Mesenchymal stem cell (in vitro differentiated cells and primary cell): ENCODE data around the gene LDB2.
A peak's percentile ranks its signal among the peaks of the same experiment; 100 is the strongest.

Experiments
- DNase-seq: peaks from one replicate; pipeline ENCODE4 v3.0.0-alpha.2; 2013
- H2AFZ ChIP-seq: one replicate; pipeline ENCODE4 v1.6.1; 2013; ENCODE audit warnings: low read depth, mild to moderate bottlenecking, control low read depth, inconsistent platforms, low read length, moderate library complexity
- H2AK5ac ChIP-seq: 2 replicates; pipeline ENCODE4 v1.6.1; 2013; ENCODE audit warnings: low read length, moderate library complexity, mild to moderate bottlenecking, inconsistent platforms; ENCODE audit not compliant: severe bottlenecking
- H2BK120ac ChIP-seq: one replicate; pipeline ENCODE4 v1.6.1; 2013; ENCODE audit warnings: low read depth, mild to moderate bottlenecking, inconsistent platforms, low read length, moderate library complexity
- H2BK12ac ChIP-seq, 2 experiments: one replicate each; pipeline ENCODE4 v1.6.1; 2013; ENCODE audit warnings: inconsistent platforms in 2 of 2, low read length in 2 of 2, mild to moderate bottlenecking in 2 of 2, moderate library complexity in 2 of 2, control low read depth in 1 of 2
- H2BK15ac ChIP-seq: one replicate; pipeline ENCODE4 v1.6.1; 2013; ENCODE audit warnings: mild to moderate bottlenecking, low read depth, inconsistent platforms; ENCODE audit not compliant: poor library complexity, severe bottlenecking
- H2BK5ac ChIP-seq: 2 replicates; pipeline ENCODE4 v1.6.1; 2013; ENCODE audit warnings: low read depth, mild to moderate bottlenecking, low read length, control low read depth, inconsistent platforms; ENCODE audit not compliant: poor library complexity, severe bottlenecking
- H3K14ac ChIP-seq, 2 experiments: one replicate each; pipeline ENCODE4 v1.6.1; 2013; ENCODE audit warnings: inconsistent platforms in 2 of 2, low read length in 2 of 2, control low read depth in 1 of 2, mild to moderate bottlenecking in 1 of 2, moderate library complexity in 1 of 2
- H3K18ac ChIP-seq, 2 experiments: one replicate each; pipeline ENCODE4 v1.6.1; 2013; ENCODE audit warnings: inconsistent platforms in 2 of 2, low read length in 2 of 2, control low read depth in 1 of 2, low read depth in 1 of 2, mild to moderate bottlenecking in 1 of 2
- H3K23ac ChIP-seq, 2 experiments: one replicate each; pipeline ENCODE4 v1.6.1; 2013; ENCODE audit warnings: inconsistent platforms in 2 of 2, low read length in 2 of 2, mild to moderate bottlenecking in 2 of 2, moderate library complexity in 2 of 2, control low read depth in 1 of 2
- H3K27ac ChIP-seq: 2 replicates; pipeline ENCODE4 v1.5.1; 2013; ENCODE audit warnings: mild to moderate bottlenecking, moderate library complexity, low read length, control low read depth, inconsistent platforms; ENCODE audit not compliant: poor library complexity, severe bottlenecking
- H3K27me3 ChIP-seq, 2 experiments: 2 replicates each; pipeline versions ENCODE4 v1.6.1 to v1.7.0; 2013; ENCODE audit warnings: low read length in 2 of 2, mild to moderate bottlenecking in 2 of 2, moderate library complexity in 2 of 2, control low read depth in 1 of 2, inconsistent platforms in 1 of 2; ENCODE audit not compliant: control insufficient read depth in 1 of 2, insufficient read depth in 1 of 2
- H3K36me3 ChIP-seq, 2 experiments: 2 replicates each; pipeline versions ENCODE4 v1.6.1 to v1.7.0; 2013; ENCODE audit warnings: low read length in 2 of 2, control low read depth in 1 of 2, inconsistent platforms in 1 of 2, low read depth in 1 of 2, mild to moderate bottlenecking in 1 of 2; ENCODE audit not compliant: insufficient read depth in 2 of 2, control insufficient read depth in 1 of 2
- H3K4ac ChIP-seq, 2 experiments: one replicate each; pipeline ENCODE4 v1.6.1; 2013; ENCODE audit warnings: inconsistent platforms in 2 of 2, low read length in 2 of 2, mild to moderate bottlenecking in 2 of 2, moderate library complexity in 2 of 2, control low read depth in 1 of 2, low read depth in 1 of 2
- H3K4me1 ChIP-seq: 2 replicates; pipeline ENCODE4 v1.6.1; 2013; ENCODE audit warnings: low read depth, low read length, control low read depth; ENCODE audit not compliant: control insufficient read depth, insufficient read depth
- H3K4me2 ChIP-seq: 2 replicates; pipeline ENCODE4 v1.6.1; 2013; ENCODE audit warnings: low read length, mild to moderate bottlenecking, inconsistent platforms; ENCODE audit not compliant: poor library complexity, severe bottlenecking
- H3K4me3 ChIP-seq, 2 experiments: 2 replicates each; pipeline versions ENCODE4 v1.5.1 to v1.7.0; 2013; ENCODE audit warnings: low read length in 2 of 2, mild to moderate bottlenecking in 2 of 2, control low read depth in 1 of 2, low read depth in 1 of 2; ENCODE audit not compliant: insufficient read depth in 1 of 2
- H3K79me1 ChIP-seq: replicated peaks from 2 replicates; pipeline ENCODE4 v1.6.1; 2013; ENCODE audit warnings: mild to moderate bottlenecking, control low read depth, low read length, inconsistent platforms; ENCODE audit not compliant: poor library complexity, severe bottlenecking
- H3K9ac ChIP-seq: 2 replicates; pipeline ENCODE4 v1.7.0; 2013; ENCODE audit warnings: mild to moderate bottlenecking, low read length, moderate library complexity
- H3K9me3 ChIP-seq: 2 replicates; pipeline ENCODE4 v1.7.0; 2013; ENCODE audit warnings: mild to moderate bottlenecking, low read length; ENCODE audit not compliant: control insufficient read depth
- H4K8ac ChIP-seq: one replicate; pipeline ENCODE4 v1.6.1; 2013; ENCODE audit warnings: inconsistent platforms, mild to moderate bottlenecking, low read length, moderate library complexity
- H4K91ac ChIP-seq: one replicate; pipeline ENCODE4 v1.6.1; 2013; ENCODE audit warnings: mild to moderate bottlenecking, low read length, inconsistent platforms
- WGBS: methylation state at CpG from one replicate; pipeline ENCODE4 v1.1.7; 2013; ENCODE audit warnings: mixed read lengths; 5-methylcytosine and 5-hydroxymethylcytosine counted together

The LDB2 gene

DNA sequence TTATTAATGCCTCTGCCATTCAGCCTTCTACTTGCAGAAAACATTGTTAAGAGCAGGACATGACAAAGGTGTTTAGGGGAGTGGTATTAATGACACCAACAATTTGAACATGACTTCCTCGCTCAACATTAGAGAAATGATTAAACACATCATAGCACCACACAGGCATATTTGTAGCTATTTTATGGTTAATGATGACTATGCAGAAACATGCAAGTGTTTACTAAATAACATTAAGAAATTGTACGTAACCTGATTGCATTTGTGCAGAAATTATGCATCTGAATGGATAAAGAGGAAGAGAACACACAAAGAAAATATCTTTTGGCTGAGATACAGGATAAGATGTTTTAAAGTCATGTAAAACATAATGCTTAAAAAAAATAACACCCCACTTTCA is 323.5 kb downstream of the LDB2 start:
- Histone ChIP-seq H4K8ac (no peak overlapping the region), H2BK120ac (no peak overlapping the region), H3K23ac (no peak overlapping the region), H3K9ac (no peak overlapping the region), H2BK12ac (no peak overlapping the region), H2BK5ac (no peak overlapping the region), H3K9me3 (no peaks in the 10 kb centered on the region), H3K4me3 (no peak overlapping the region), H2AFZ (no peak overlapping the region), H3K79me1 (no peaks in the 10 kb centered on the region), H3K27ac (no peak overlapping the region), H2AK5ac (no peak overlapping the region), H4K91ac (no peak overlapping the region), H3K4me1 (no peaks in the 10 kb centered on the region), H3K36me3 (no peaks in the 10 kb centered on the region), H3K14ac (no peak overlapping the region), H3K27me3 (no peaks in the 10 kb centered on the region), H3K18ac (no peak overlapping the region), H3K4me2 (no peak overlapping the region), H2BK15ac (no peak overlapping the region), H3K4ac (no peak overlapping the region)
- WGBS = no CpG with 5 or more reads among the region's 2 CpGs
- no peak for DNase-seq

- Histone ChIP-seq H3K4me2 (no peak overlapping the region), H2AK5ac (no peak overlapping the region), H2BK15ac (no peak overlapping the region), H2BK120ac (no peak overlapping the region), H3K27me3 (no peaks in the 10 kb centered on the region), H3K27ac (no peak overlapping the region), H2AFZ (no peak overlapping the region), H2BK12ac (no peak overlapping the region), H3K4me1 (no peaks in the 10 kb centered on the region), H3K14ac (no peak overlapping the region), H3K79me1 (no peaks in the 10 kb centered on the region), H3K9ac (no peak overlapping the region), H3K36me3 (peaks cover 0 to 3% of the 10 kb centered on the region in 2 experiments), H4K91ac (no peak overlapping the region), H3K9me3 (no peaks in the 10 kb centered on the region), H2BK5ac (no peak overlapping the region), H4K8ac (no peak overlapping the region), H3K4me3 (no peak overlapping the region), H3K18ac (no peak overlapping the region), H3K4ac (no peak overlapping the region), H3K23ac (no peak overlapping the region)
- 97% methylated on average over 5 of the region's 5 CpGs for WGBS
- no peak for DNase-seq
Measured at GRCh38 chr4:16573739-16574138, 324.7 kb downstream of the LDB2 start.

- Histone ChIP-seq H3K23ac (no peak overlapping the region), H3K36me3 (peaks cover 0 to 5% of the 10 kb centered on the region in 2 experiments), H3K27me3 (no peaks in the 10 kb centered on the region), H2BK12ac (no peak overlapping the region), H4K91ac (no peak overlapping the region), H2BK15ac (no peak overlapping the region), H3K4me3 (no peak overlapping the region), H2BK120ac (no peak overlapping the region), H3K9ac (no peak overlapping the region), H4K8ac (no peak overlapping the region), H2AFZ (no peak overlapping the region), H3K79me1 (no peaks in the 10 kb centered on the region), H3K4ac (no peak overlapping the region), H3K9me3 (no peaks in the 10 kb centered on the region), H2AK5ac (no peak overlapping the region), H3K4me1 (no peaks in the 10 kb centered on the region), H3K18ac (no peak overlapping the region), H2BK5ac (no peak overlapping the region), H3K27ac (no peak overlapping the region), H3K4me2 (no peak overlapping the region), H3K14ac (no peak overlapping the region)
- WGBS = 93% methylated on average over 4 of the region's 4 CpGs
- DNase-seq = no peak
Measured at GRCh38 chr4:16573206-16573605, 325.2 kb downstream of the LDB2 start.

- 88% methylated on average over 4 of the region's 4 CpGs for WGBS
- no peak overlapping the region for H2BK12ac ChIP-seq
- H2AFZ ChIP-seq = no peak overlapping the region
- no peak overlapping the region for H3K4ac ChIP-seq
- H3K4me3 ChIP-seq = no peak overlapping the region
- peak overlapping the region; percentile 35 for H2BK120ac ChIP-seq
- no peaks in the 10 kb centered on the region for H3K79me1 ChIP-seq
- no peaks in the 10 kb centered on the region for H3K27me3 ChIP-seq
- no peak overlapping the region for H4K91ac ChIP-seq
- no peak overlapping the region for H2BK15ac ChIP-seq
- no peaks in the 10 kb centered on the region for H3K4me1 ChIP-seq
- no peak overlapping the region for H3K27ac ChIP-seq
- no peak for DNase-seq
- H4K8ac ChIP-seq = no peak overlapping the region
- peaks cover 0 to 5% of the 10 kb centered on the region in 2 experiments for H3K36me3 ChIP-seq
- H2AK5ac ChIP-seq = no peak overlapping the region
- H3K18ac ChIP-seq = no peak overlapping the region
- H3K4me2 ChIP-seq = no peak overlapping the region
- no peaks in the 10 kb centered on the region for H3K9me3 ChIP-seq
- no peak overlapping the region for H2BK5ac ChIP-seq
- H3K9ac ChIP-seq = no peak overlapping the region
- no peak overlapping the region for H3K14ac ChIP-seq
- H3K23ac ChIP-seq = no peak overlapping the region
Measured at GRCh38 chr4:16572631-16573030, 325.8 kb downstream of the LDB2 start.
